ENCODE measurements around the gene PRICKLE2. TPM values are rescaled to one million over a fixed set of nuclear protein-coding genes. Genes with fewer than 3 reads are reported as not detected.

PRICKLE2 gene
- polyA plus RNA-seq, 3 donors, result not detected

DNA sequence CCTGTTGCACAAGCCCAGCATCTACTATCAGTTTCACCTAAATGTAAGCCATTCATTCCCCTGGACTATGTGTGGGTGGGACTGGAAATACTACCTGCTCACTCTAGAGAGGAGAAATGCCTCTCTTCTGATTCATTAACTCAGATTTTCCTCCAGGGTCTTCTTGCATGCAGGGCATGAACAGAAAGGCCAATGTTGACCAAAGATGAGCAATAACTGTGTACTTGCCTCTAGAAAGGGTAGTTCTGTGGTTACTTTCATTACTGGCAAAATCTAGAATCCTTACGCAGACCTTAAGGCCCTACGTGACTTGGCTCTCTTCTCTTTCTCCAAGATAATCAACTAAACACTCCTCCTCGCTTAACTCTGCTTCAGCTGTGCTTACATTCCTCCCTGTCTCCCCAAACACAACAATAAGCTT, 120.6 kb downstream of the PRICKLE2 start:
- H3K9ac ChIP-seq (ENCODE audit: insufficient read depth, low read length, poor library complexity, severe bottlenecking), result no peak overlapping the region
- H3K4me1 Mint-ChIP-seq, result no peaks in the 10 kb centered on the region
- H3K36me3 ChIP-seq (replicated peaks in 1 of 2; ENCODE audit: control insufficient read depth in 1 of 2, insufficient read depth in 2 of 2, low read length in 2 of 2), result no peaks in the 10 kb centered on the region
- peaks cover 0 to 5% (median 0%) of the 10 kb centered on the region in 3 donors for H3K27me3 Mint-ChIP-seq (ENCODE audit: low read depth in 3 of 3)
- H3K27ac ChIP-seq (ENCODE audit: low read depth in 1 of 2, low read length in 2 of 2), result no peak overlapping the region
- intact Hi-C loops (cut with micrococcal nuclease), result no loop called here
- no peak overlapping the region for H3K27ac Mint-ChIP-seq
- no peaks in the 10 kb centered on the region for H3K79me2 ChIP-seq (ENCODE audit: insufficient read depth, low read length)
- H3K4me3 ChIP-seq (replicated peaks in 1 of 3; ENCODE audit: low read depth in 2 of 3, low read length in 3 of 3), result no peak overlapping the region
- H3K9me3 Mint-ChIP-seq, result peaks cover 0 to 5% (median 0%) of the 10 kb centered on the region in 7 donors
- TF ChIP-seq, protein P1, sequence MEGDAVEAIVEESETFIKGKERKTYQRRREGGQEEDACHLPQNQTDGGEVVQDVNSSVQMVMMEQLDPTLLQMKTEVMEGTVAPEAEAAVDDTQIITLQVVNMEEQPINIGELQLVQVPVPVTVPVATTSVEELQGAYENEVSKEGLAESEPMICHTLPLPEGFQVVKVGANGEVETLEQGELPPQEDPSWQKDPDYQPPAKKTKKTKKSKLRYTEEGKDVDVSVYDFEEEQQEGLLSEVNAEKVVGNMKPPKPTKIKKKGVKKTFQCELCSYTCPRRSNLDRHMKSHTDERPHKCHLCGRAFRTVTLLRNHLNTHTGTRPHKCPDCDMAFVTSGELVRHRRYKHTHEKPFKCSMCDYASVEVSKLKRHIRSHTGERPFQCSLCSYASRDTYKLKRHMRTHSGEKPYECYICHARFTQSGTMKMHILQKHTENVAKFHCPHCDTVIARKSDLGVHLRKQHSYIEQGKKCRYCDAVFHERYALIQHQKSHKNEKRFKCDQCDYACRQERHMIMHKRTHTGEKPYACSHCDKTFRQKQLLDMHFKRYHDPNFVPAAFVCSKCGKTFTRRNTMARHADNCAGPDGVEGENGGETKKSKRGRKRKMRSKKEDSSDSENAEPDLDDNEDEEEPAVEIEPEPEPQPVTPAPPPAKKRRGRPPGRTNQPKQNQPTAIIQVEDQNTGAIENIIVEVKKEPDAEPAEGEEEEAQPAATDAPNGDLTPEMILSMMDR (IDR thresholded peaks at IDR 0.05), result no peak
- no peak overlapping the region for H3K4me2 ChIP-seq (replicated peaks; ENCODE audit: extremely low read depth, low read length, poor library complexity, severe bottlenecking)
- H4K20me1 ChIP-seq (ENCODE audit: insufficient read depth, low read length), result no peaks in the 10 kb centered on the region
- no peaks in the 10 kb centered on the region for H3K27me3 ChIP-seq (ENCODE audit: control insufficient read depth in 2 of 2, insufficient read depth in 2 of 2, low read length in 2 of 2)
- H3K9me3 ChIP-seq (replicated peaks in 1 of 2; ENCODE audit: control insufficient read depth in 1 of 2, insufficient read depth in 1 of 2, low read length in 2 of 2), result no peaks in the 10 kb centered on the region
- no peak overlapping the region for H3K4me3 Mint-ChIP-seq
- no peak overlapping the region for H2AFZ ChIP-seq (ENCODE audit: insufficient read depth, low read depth, low read length, poor library complexity, severe bottlenecking)
- no peaks in the 10 kb centered on the region for H3K4me1 ChIP-seq (ENCODE audit: control insufficient read depth in 1 of 2, insufficient read depth in 2 of 2, low read length in 2 of 2)
- WGBS (ENCODE audit: insufficient coverage), result 94% methylated on average over 3 of the region's 3 CpGs
- DNase-seq, result no peak
- no peaks in the 10 kb centered on the region for H3K36me3 Mint-ChIP-seq

DNA sequence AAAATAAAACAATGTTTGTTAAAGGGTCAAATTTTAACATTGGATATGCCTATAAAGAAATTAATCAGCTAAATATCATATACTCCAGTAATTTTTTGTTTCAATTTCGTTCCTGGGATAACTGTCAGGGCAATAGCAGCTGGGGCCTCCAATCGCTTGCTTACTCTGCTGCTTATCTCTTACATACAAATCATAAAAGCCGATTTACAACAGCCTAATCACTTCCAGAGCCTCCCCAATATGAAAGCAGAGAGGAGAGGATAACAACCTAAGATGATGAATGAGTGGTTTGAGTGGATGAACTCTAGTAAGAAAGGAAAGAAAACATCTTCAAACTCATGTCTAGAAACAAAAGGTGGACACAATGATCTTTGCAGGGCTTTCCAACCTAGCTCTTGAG, 121.3 kb downstream of the PRICKLE2 start:
- Histone ChIP-seq H3K79me2 (ENCODE audit: insufficient read depth, low read length) (no peaks in the 10 kb centered on the region), H3K4me2 (replicated peaks; ENCODE audit: extremely low read depth, low read length, poor library complexity, severe bottlenecking) (no peak overlapping the region), H3K27me3 (ENCODE audit: control insufficient read depth in 2 of 2, insufficient read depth in 2 of 2, low read length in 2 of 2) (no peaks in the 10 kb centered on the region), H3K9me3 (replicated peaks in 1 of 2; ENCODE audit: control insufficient read depth in 1 of 2, insufficient read depth in 1 of 2, low read length in 2 of 2) (no peaks in the 10 kb centered on the region), H3K36me3 (replicated peaks in 1 of 2; ENCODE audit: control insufficient read depth in 1 of 2, insufficient read depth in 2 of 2, low read length in 2 of 2) (no peaks in the 10 kb centered on the region), H2AFZ (ENCODE audit: insufficient read depth, low read depth, low read length, poor library complexity, severe bottlenecking) (no peak overlapping the region), H3K4me3 (replicated peaks in 1 of 3; ENCODE audit: low read depth in 2 of 3, low read length in 3 of 3) (no peak overlapping the region), H4K20me1 (ENCODE audit: insufficient read depth, low read length) (no peaks in the 10 kb centered on the region), H3K4me1 (ENCODE audit: control insufficient read depth in 1 of 2, insufficient read depth in 2 of 2, low read length in 2 of 2) (no peaks in the 10 kb centered on the region), H3K27ac (ENCODE audit: low read depth in 1 of 2, low read length in 2 of 2) (no peak overlapping the region), H3K9ac (ENCODE audit: insufficient read depth, low read length, poor library complexity, severe bottlenecking) (no peak overlapping the region)
- Mint-ChIP-seq H3K27ac (no peak overlapping the region), H3K4me1 (no peaks in the 10 kb centered on the region), H3K27me3 (ENCODE audit: low read depth in 3 of 3) (peaks cover 0 to 2% (median 2%) of the 10 kb centered on the region in 3 donors), H3K4me3 (no peak overlapping the region), H3K36me3 (no peaks in the 10 kb centered on the region), H3K9me3 (peaks cover 0 to 5% (median 0%) of the 10 kb centered on the region in 7 donors)
- no peak for DNase-seq
- TF ChIP-seq, protein P1 (IDR thresholded peaks at IDR 0.05), result no peak
- WGBS (ENCODE audit: insufficient coverage), result 67% methylated on average over 1 of the region's 3 CpGs
- intact Hi-C loops (cut with micrococcal nuclease), result no loop called here

Measured in CD14-positive monocyte (primary cell).